ENCODE measurements around the gene NKAIN2.
"Not testable (repeated sequence)": the region's sequence is repeated elsewhere in the genome, so short reads cannot be mapped to it uniquely, and the experiment has no call there.

Gene NKAIN2

DNA sequence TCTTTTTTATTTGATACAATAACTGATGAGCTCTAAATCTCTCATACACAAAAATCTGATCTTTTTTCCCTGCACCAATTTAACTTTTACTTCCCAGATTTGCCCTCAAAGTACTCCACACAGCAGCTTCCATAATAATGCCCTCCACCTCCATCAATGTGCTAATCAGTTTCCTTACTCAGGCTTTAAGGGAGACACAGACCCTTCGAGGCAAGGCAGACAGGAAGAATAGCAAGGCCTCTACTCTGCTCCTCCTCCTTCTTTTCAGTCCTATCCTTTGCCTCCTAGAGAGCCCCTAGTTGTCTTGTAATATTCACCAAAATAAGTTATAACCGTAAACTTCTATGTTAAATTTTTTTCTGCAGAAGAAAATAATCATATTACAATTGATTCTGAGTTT is 713.7 kb downstream of the NKAIN2 start:
- no peak for DNase-seq (ENCODE audit: low spot score)

GRCh38 chr6:124520514-124520913 is 716.8 kb downstream of the NKAIN2 start:
- DNase-seq (ENCODE audit: low spot score) = no peak

GRCh38 chr6:124522335-124522734 is 718.7 kb downstream of the NKAIN2 start:
- DNase-seq (ENCODE audit: low spot score) = no peak

- no peak for DNase-seq (ENCODE audit: low spot score)
Observed at GRCh38 chr6:124524491-124525200, 721.0 kb downstream of the NKAIN2 start.

DNA sequence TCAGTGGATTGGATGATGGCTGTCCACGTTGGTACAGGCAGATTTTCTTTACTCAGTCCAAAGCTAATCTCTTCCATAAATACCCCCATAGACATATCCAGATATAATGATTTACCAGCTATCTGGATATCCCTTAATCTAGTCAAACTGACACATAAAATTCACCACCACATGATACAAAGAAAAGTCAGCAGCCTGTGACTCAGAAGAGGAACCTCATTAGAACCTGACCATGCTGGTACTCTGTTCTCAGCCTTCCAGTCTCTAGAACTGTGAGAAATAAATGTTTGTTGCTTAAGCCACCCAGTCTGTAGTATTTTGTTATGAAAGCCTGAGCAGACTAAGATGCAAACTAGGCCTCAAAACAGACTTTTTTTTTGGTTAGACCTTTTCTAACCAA is 727.3 kb downstream of the NKAIN2 start:
- DNase-seq (ENCODE audit: low spot score) = no peak

DNA sequence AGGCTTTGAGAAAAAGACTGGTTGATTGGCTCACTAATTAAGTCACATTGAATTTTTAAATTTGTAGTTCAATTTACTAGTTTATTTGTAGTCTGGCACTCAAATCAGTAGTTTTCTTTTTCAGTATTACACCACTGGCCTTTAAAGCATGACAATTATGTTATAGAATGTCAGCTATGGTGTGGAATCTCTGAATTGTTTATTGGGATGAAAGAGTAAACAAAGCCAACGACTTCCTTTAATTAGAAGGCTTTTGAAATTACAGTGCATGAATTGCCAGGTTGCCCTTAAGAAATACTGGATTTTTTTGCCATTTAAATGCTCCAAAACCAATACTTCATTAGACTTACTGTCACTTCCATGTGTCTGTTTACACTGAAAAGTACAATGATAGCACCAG is 731.6 kb downstream of the NKAIN2 start:
- no peak for DNase-seq (ENCODE audit: low spot score)

GRCh38 chr6:124535746-124536145 is 732.1 kb downstream of the NKAIN2 start:
- no peak for DNase-seq (ENCODE audit: low spot score)

DNA sequence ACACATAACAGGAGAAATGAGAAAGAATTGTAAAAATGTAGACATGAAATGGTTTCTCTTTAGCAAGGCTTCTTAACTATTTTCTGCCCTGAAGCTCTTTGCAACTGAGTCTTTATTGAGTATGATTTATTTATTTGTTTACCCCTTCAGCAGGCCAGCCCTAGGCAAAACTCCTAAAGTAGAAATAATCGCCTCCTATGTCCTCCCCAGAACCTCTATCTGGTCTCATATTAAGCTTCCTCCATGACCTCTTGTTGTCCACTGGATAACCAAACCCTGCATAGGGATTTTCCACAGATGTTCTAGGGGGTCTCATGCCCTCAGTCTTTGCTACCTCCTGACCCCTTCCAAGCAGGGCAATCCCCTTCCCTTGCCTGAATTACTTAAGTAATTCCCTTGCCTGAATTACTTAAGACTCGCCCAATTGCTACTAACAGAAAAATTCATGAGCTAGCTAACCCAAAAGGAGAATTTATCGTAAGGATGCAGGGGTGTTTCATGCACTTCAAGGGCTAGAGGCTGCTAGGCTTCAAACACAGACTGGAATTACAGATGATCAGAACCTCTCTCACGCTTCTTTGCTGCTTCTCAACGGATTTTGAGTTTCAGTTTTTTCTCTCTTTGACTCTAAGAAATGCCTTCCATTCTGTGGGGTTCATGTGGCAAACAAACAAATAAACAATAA is 732.6 kb downstream of the NKAIN2 start:
- no peak for DNase-seq (ENCODE audit: low spot score)

GRCh38 chr6:124536842-124537191 is 733.2 kb downstream of the NKAIN2 start:
- no peak for DNase-seq (ENCODE audit: low spot score)

DNA sequence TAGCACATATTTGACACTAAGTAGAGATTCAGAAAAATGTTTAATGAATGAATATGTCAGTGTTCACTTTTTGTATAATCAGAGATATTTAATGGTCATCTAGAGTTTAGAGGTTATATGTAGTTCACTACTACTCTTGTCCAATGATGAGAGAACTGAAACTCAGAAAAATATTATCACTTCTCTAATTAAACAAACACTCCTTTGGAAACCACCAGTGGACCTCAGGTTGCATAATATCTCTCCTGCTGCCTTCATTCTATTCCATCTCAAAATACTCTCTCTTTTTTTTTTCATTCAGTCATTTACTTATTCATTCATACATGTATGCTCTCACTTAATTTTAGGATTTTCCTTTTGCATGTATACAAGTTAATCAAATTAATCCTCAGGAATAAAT is 735.4 kb downstream of the NKAIN2 start:
- no peak for DNase-seq (ENCODE audit: low spot score)

GRCh38 chr6:124541573-124541972 is 737.9 kb downstream of the NKAIN2 start:
- no peak for DNase-seq (ENCODE audit: low spot score)

- no peak for DNase-seq (ENCODE audit: low spot score)
Observed at GRCh38 chr6:124546601-124547000, 742.9 kb downstream of the NKAIN2 start.

- no peak for DNase-seq (ENCODE audit: low spot score)
Observed at GRCh38 chr6:124551711-124552233, 748.1 kb downstream of the NKAIN2 start.

DNA sequence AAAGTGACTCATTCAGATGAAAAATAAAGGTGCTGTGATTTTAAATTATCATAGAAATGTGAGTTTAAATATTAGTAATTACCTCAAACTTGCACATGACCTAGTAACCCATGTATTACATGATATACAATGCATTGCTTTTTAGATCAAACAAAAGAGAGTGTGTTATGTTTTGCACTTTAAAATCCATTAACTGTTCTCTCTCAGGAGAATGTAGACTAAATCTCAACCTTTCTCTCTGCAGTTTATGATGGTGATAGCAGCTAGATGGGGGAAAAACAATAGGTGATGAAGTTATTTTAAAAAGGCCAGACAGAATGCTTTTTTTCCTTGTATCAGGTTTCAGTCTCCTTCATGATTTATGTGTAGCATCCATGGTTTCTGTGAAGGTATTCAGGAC is 754.2 kb downstream of the NKAIN2 start:
- DNase-seq (ENCODE audit: low spot score) = no peak

GRCh38 chr6:124560078-124560477 is 756.4 kb downstream of the NKAIN2 start:
- not testable (repeated sequence) for DNase-seq (ENCODE audit: low spot score)

DNA sequence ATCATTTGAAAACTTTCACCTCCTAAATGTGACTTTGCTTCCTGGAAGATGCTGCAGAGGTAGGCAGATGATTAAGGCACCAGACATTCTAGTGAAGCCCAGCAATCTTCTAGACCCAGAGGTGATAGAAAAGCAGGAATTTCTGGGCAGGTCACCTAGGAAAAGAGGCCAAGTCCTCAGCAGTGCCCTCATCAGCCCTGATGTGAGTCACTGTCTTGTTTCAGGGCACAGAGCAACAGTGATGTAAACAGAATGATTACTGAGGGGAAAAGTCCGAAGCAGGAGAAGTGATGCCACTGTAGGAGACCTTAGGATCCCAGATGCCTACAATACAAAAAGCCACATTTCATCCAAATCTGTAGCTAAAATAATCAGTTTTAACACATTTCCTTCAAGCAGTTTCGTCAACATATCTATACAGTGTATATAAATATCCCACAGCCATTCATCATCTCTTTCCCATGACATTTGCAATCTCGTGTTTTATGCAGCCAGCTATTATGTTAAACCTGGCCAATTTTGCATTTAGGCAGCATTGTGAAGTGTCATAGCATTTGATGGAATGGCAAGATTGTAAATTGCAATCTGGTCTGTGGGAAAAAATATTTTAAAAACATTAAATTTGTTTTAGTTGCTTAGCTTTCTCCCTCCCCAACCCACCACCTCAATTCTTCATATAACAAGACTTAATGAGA is 757.4 kb downstream of the NKAIN2 start:
- no peak for DNase-seq (ENCODE audit: low spot score)

DNA sequence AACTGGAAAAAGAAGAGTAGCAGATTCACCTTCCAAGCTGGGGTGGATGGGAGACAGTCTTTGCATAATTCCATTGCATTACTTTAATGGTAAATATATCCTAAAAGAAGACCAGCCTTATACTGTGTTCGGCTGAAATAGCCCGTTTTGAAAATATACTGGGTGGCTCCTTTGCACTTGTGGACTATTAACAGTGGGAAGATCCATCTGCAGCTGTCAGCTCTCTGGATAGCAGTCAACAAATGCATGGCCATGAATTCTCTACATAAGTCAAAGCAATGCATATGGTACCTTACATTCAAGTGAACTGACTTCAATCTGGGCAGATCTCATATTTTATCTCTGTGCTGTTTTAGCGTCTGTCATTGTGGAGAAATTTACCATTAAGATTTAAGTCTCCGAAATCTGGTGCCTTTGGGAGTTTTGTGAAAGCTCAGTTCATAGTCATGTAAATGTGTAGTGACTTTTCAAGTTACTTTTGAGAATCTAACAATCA is 758.0 kb downstream of the NKAIN2 start:
- no peak for DNase-seq (ENCODE audit: low spot score)

- DNase-seq (ENCODE audit: low spot score) = not testable (repeated sequence)
Observed at GRCh38 chr6:124564125-124564524, 760.5 kb downstream of the NKAIN2 start.

- no peak for DNase-seq (ENCODE audit: low spot score)
Observed at GRCh38 chr6:124567401-124567800, 763.7 kb downstream of the NKAIN2 start.

DNA sequence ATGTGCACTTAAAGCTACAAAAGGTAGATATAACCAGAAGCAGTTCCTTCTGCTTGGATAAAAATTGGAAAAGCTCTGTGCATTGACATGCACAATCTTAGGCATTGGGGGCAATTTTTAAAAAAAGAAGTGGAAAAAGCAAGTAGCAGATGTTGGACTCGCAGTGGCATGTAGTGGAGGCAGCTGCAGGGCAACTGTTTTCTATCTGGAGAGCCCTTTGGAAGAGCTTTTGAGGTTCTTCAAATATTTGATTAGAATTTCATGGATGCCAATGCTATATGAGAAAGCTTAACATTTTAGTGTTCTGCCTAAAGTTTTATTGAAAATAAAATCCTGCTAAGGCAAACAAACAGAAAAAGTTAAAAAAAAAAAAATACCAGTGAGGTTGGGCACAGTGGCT is 770.3 kb downstream of the NKAIN2 start:
- DNase-seq (ENCODE audit: low spot score) = no peak

- DNase-seq (ENCODE audit: low spot score) = no peak
Observed at GRCh38 chr6:124577734-124578281, 774.1 kb downstream of the NKAIN2 start.

DNA sequence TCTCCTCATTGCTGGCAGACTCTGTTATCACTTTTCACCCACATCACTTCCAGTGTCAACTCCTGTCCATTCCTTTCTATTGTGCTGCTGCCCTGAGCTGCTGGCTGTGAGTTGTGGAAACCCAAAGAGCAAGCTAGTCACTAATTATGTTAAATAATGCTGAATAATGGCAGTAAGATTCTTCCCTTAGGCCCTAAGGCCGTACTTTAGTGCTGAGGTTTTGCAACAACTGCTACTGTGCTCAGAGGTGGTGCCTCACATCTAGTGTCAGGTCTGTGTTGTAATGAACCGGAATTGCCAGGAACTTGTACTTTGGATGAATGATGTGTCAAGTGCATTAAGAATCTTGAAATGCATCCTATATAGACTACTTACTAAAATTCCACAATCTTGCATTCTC is 786.3 kb downstream of the NKAIN2 start:
- no peak for DNase-seq (ENCODE audit: low spot score)

DNA sequence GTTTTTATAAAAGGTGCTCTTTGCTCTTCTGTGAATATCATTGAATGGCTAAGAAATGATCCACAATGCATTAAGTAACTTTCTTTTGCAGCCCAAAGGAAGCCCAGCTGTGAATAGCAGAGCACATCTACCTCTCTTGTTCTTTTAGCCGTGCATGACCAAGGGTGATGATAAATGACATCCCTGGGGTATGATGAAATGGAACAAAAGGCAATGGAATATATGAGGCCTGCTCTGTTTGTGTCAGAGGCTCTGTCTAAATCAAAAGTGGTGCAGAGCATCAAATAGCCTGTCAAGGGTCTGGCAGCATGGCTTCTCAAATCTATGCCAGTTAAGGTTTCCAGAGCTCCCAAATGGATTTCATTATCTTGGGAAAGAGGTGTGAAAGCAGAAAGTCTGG is 796.0 kb downstream of the NKAIN2 start:
- DNase-seq (ENCODE audit: low spot score) = no peak

Measured in GM03348 (cell line).